ENCODE measurements around the gene RAPGEF5. TPM values are rescaled to one million over a fixed set of nuclear protein-coding genes. Genes with fewer than 3 reads are reported as not detected.

The RAPGEF5 gene
- total RNA-seq, 1 experiment from 2014 or later = 16.4 TPM

GRCh38 chr7:22157552-22157951 lies 199.4 kb downstream of the RAPGEF5 start:
- Histone ChIP-seq H3K9me2 (ENCODE audit: insufficient read depth) (no peaks in the 10 kb centered on the region), H3K4me3 (no peak overlapping the region), H3F3A (ENCODE audit: insufficient read depth, low read depth) (no peaks in the 10 kb centered on the region), H3K27me3 (ENCODE audit: insufficient read depth, low read depth) (no peaks in the 10 kb centered on the region), H3K79me2 (ENCODE audit: low read depth) (no peaks in the 10 kb centered on the region), H3K4me2 (no peak overlapping the region), H3K27ac (no peak overlapping the region), H4K20me1 (ENCODE audit: insufficient read depth) (no peaks in the 10 kb centered on the region), H3K9me3 (ENCODE audit: insufficient read depth, low read depth) (no peaks in the 10 kb centered on the region), H3K4me1 (replicated peaks; ENCODE audit: insufficient read depth) (no peaks in the 10 kb centered on the region), H2AFZ (no peak overlapping the region), H3K36me3 (ENCODE audit: low read depth) (no peaks in the 10 kb centered on the region)
- ChIA-PET POLR2A (ENCODE audit: unreplicated experiment) (no interaction called here), CTCF (no interaction called here)
- DNase-seq = peak in 1 of 2 experiments; percentile 1
- intact Hi-C loops (cut with micrococcal nuclease; ENCODE audit: unreplicated experiment) = no loop called here
- TF ChIP-seq EZH2 (IDR thresholded peaks at IDR 0.05; ENCODE audit: low read depth) = no peak
- no peak for TF ChIP-seq CTCF (conservative IDR thresholded peaks at IDR 0.05)
- no TSS peak for BruUV-seq (replicated peaks)

GRCh38 chr7:22156205-22156604 lies 200.7 kb downstream of the RAPGEF5 start:
- no peaks in the 10 kb centered on the region for H4K20me1 ChIP-seq (ENCODE audit: insufficient read depth)
- H3K4me2 ChIP-seq = no peak overlapping the region
- TF ChIP-seq EZH2 (IDR thresholded peaks at IDR 0.05; ENCODE audit: low read depth) = no peak
- no peaks in the 10 kb centered on the region for H3F3A ChIP-seq (ENCODE audit: insufficient read depth, low read depth)
- H3K27ac ChIP-seq = no peak overlapping the region
- H3K9me3 ChIP-seq (ENCODE audit: insufficient read depth, low read depth) = no peaks in the 10 kb centered on the region
- intact Hi-C loops (cut with micrococcal nuclease; ENCODE audit: unreplicated experiment) = no loop called here
- no peaks in the 10 kb centered on the region for H3K27me3 ChIP-seq (ENCODE audit: insufficient read depth, low read depth)
- no peaks in the 10 kb centered on the region for H3K36me3 ChIP-seq (ENCODE audit: low read depth)
- H3K79me2 ChIP-seq (ENCODE audit: low read depth) = no peaks in the 10 kb centered on the region
- BruUV-seq (replicated peaks) = no TSS peak
- peak in 1 of 2 experiments; percentile 58 for DNase-seq
- H2AFZ ChIP-seq = no peak overlapping the region
- ChIA-PET POLR2A (ENCODE audit: unreplicated experiment) (no interaction called here), CTCF (no interaction called here)
- no peaks in the 10 kb centered on the region for H3K4me1 ChIP-seq (replicated peaks; ENCODE audit: insufficient read depth)
- no peak overlapping the region for H3K4me3 ChIP-seq
- no peaks in the 10 kb centered on the region for H3K9me2 ChIP-seq (ENCODE audit: insufficient read depth)

- H3K79me2 ChIP-seq (ENCODE audit: low read depth) = no peaks in the 10 kb centered on the region
- no peaks in the 10 kb centered on the region for H3K27me3 ChIP-seq (ENCODE audit: insufficient read depth, low read depth)
- no peaks in the 10 kb centered on the region for H3K9me2 ChIP-seq (ENCODE audit: insufficient read depth)
- H4K20me1 ChIP-seq (ENCODE audit: insufficient read depth) = no peaks in the 10 kb centered on the region
- H3F3A ChIP-seq (ENCODE audit: insufficient read depth, low read depth) = no peaks in the 10 kb centered on the region
- CTCF ChIA-PET = no interaction called here
- DNase-seq = no peak
- TF ChIP-seq EZH2 (IDR thresholded peaks at IDR 0.05; ENCODE audit: low read depth) = no peak
- no peak for TF ChIP-seq CTCF (conservative IDR thresholded peaks at IDR 0.05)
- BruUV-seq (replicated peaks) = no TSS peak
- intact Hi-C loops (cut with micrococcal nuclease; ENCODE audit: unreplicated experiment) = no loop called here
- H3K36me3 ChIP-seq (ENCODE audit: low read depth) = no peaks in the 10 kb centered on the region
- H3K9me3 ChIP-seq (ENCODE audit: insufficient read depth, low read depth) = no peaks in the 10 kb centered on the region
- no peak overlapping the region for H3K27ac ChIP-seq
- no peak overlapping the region for H3K4me3 ChIP-seq
- no peak overlapping the region for H3K4me2 ChIP-seq
- 0 out of 2 replicates have a peak, but pooled peaks cover 3% of the 10 kb centered on the region for H3K4me1 ChIP-seq (replicated peaks; ENCODE audit: insufficient read depth)
- POLR2A ChIA-PET (ENCODE audit: unreplicated experiment) = no interaction called here
- H2AFZ ChIP-seq = no peak overlapping the region
Measured at GRCh38 chr7:22154143-22154529, 202.8 kb downstream of the RAPGEF5 start.

GRCh38 chr7:22153432-22154142 lies 203.4 kb downstream of the RAPGEF5 start:
- intact Hi-C loops (cut with micrococcal nuclease; ENCODE audit: unreplicated experiment) = no loop called here

More at GRCh38 chr7:22153432-22154142, 203.4 kb downstream of the RAPGEF5 start:
- no peaks in the 10 kb centered on the region for H4K20me1 ChIP-seq (ENCODE audit: insufficient read depth)
- no peaks in the 10 kb centered on the region for H3F3A ChIP-seq (ENCODE audit: insufficient read depth, low read depth)
- H2AFZ ChIP-seq = no peak overlapping the region
- no peaks in the 10 kb centered on the region for H3K27me3 ChIP-seq (ENCODE audit: insufficient read depth, low read depth)
- ChIA-PET CTCF (no interaction called here), POLR2A (ENCODE audit: unreplicated experiment) (no interaction called here)
- H3K79me2 ChIP-seq (ENCODE audit: low read depth) = no peaks in the 10 kb centered on the region
- H3K27ac ChIP-seq = no peak overlapping the region
- H3K4me1 ChIP-seq (replicated peaks; ENCODE audit: insufficient read depth) = 0 out of 2 replicates have a peak, but pooled peaks cover 3% of the 10 kb centered on the region
- H3K36me3 ChIP-seq (ENCODE audit: low read depth) = no peaks in the 10 kb centered on the region
- H3K4me2 ChIP-seq = no peak overlapping the region
- H3K4me3 ChIP-seq = no peak overlapping the region
- no peaks in the 10 kb centered on the region for H3K9me2 ChIP-seq (ENCODE audit: insufficient read depth)
- no peaks in the 10 kb centered on the region for H3K9me3 ChIP-seq (ENCODE audit: insufficient read depth, low read depth)
- no TSS peak for BruUV-seq (replicated peaks)
- TF ChIP-seq CTCF (conservative IDR thresholded peaks at IDR 0.05) (no peak), EZH2 (IDR thresholded peaks at IDR 0.05; ENCODE audit: low read depth) (no peak)
- peak in 1 of 2 experiments; percentile 28 for DNase-seq
